ENCODE data around the gene TRAPPC2. TPM values are rescaled to one million over a fixed set of nuclear protein-coding genes. Genes with fewer than 3 reads are reported as not detected.
A peak's percentile ranks its signal among the peaks of the same experiment; 100 is the strongest.

The TRAPPC2 gene
- total RNA-seq, 1 experiment from 2014 or later, result 10.2 TPM

- POLR2A ChIA-PET, result interaction anchor here (1.4 to 1.7 kb wide), 2 partner anchors 16 to 40 kb away, joined by 3 to 6 read pairs; no protein-coding TSS in a partner anchor
- CTCF ChIA-PET, result interaction anchor here (0.5 kb wide), 1 partner anchor 222 kb away, joined by 4 read pairs; no protein-coding TSS in a partner anchor
Measured at GRCh38 chrX:13733506-13733905, 914 bp downstream of the TRAPPC2 start.

More at GRCh38 chrX:13733506-13733905, 914 bp downstream of the TRAPPC2 start:
- Mint-ChIP-seq H3K4me1 (peaks cover 11% of the 10 kb centered on the region), H3K27me3 (ENCODE audit: low read depth) (no peaks in the 10 kb centered on the region), H3K36me3 (peaks cover 33% of the 10 kb centered on the region), H3K9me3 (no peaks in the 10 kb centered on the region), H3K27ac (peak overlapping the region; percentile 92), H3K4me3 (peak overlapping the region; percentile 93)
- ATAC-seq (no peak), DNase-seq (ENCODE audit: low spot score) (no peak)
- TF ChIP-seq, protein P1, sequence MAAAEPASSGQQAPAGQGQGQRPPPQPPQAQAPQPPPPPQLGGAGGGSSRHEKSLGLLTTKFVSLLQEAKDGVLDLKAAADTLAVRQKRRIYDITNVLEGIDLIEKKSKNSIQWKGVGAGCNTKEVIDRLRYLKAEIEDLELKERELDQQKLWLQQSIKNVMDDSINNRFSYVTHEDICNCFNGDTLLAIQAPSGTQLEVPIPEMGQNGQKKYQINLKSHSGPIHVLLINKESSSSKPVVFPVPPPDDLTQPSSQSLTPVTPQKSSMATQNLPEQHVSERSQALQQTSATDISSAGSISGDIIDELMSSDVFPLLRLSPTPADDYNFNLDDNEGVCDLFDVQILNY (CRISPR knock-in tag; IDR thresholded peaks at IDR 0.05), result no peak
- TF ChIP-seq PRRX2 (CRISPR knock-in tag; IDR thresholded peaks at IDR 0.05), result no peak
- TF ChIP-seq, protein P2, sequence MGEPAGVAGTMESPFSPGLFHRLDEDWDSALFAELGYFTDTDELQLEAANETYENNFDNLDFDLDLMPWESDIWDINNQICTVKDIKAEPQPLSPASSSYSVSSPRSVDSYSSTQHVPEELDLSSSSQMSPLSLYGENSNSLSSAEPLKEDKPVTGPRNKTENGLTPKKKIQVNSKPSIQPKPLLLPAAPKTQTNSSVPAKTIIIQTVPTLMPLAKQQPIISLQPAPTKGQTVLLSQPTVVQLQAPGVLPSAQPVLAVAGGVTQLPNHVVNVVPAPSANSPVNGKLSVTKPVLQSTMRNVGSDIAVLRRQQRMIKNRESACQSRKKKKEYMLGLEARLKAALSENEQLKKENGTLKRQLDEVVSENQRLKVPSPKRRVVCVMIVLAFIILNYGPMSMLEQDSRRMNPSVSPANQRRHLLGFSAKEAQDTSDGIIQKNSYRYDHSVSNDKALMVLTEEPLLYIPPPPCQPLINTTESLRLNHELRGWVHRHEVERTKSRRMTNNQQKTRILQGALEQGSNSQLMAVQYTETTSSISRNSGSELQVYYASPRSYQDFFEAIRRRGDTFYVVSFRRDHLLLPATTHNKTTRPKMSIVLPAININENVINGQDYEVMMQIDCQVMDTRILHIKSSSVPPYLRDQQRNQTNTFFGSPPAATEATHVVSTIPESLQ (CRISPR knock-in tag; IDR thresholded peaks at IDR 0.05), result no peak
- TF ChIP-seq, protein P3, sequence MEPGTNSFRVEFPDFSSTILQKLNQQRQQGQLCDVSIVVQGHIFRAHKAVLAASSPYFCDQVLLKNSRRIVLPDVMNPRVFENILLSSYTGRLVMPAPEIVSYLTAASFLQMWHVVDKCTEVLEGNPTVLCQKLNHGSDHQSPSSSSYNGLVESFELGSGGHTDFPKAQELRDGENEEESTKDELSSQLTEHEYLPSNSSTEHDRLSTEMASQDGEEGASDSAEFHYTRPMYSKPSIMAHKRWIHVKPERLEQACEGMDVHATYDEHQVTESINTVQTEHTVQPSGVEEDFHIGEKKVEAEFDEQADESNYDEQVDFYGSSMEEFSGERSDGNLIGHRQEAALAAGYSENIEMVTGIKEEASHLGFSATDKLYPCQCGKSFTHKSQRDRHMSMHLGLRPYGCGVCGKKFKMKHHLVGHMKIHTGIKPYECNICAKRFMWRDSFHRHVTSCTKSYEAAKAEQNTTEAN (CRISPR knock-in tag; IDR thresholded peaks at IDR 0.05), result no peak
- TF ChIP-seq CDX4 (CRISPR knock-in tag; IDR thresholded peaks at IDR 0.05; ENCODE audit: borderline replicate concordance), result no peak
- no peak for TF ChIP-seq ARID4B (CRISPR knock-in tag; IDR thresholded peaks at IDR 0.05; ENCODE audit: borderline replicate concordance)
- TF ChIP-seq NFE2L1 (CRISPR knock-in tag; IDR thresholded peaks at IDR 0.05), result no peak
- TF ChIP-seq, protein P4, sequence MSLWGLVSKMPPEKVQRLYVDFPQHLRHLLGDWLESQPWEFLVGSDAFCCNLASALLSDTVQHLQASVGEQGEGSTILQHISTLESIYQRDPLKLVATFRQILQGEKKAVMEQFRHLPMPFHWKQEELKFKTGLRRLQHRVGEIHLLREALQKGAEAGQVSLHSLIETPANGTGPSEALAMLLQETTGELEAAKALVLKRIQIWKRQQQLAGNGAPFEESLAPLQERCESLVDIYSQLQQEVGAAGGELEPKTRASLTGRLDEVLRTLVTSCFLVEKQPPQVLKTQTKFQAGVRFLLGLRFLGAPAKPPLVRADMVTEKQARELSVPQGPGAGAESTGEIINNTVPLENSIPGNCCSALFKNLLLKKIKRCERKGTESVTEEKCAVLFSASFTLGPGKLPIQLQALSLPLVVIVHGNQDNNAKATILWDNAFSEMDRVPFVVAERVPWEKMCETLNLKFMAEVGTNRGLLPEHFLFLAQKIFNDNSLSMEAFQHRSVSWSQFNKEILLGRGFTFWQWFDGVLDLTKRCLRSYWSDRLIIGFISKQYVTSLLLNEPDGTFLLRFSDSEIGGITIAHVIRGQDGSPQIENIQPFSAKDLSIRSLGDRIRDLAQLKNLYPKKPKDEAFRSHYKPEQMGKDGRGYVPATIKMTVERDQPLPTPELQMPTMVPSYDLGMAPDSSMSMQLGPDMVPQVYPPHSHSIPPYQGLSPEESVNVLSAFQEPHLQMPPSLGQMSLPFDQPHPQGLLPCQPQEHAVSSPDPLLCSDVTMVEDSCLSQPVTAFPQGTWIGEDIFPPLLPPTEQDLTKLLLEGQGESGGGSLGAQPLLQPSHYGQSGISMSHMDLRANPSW (CRISPR knock-in tag; conservative IDR thresholded peaks at IDR 0.05; ENCODE audit: low read depth), result no peak
- TF ChIP-seq IRF2 (CRISPR knock-in tag; IDR thresholded peaks at IDR 0.05; ENCODE audit: borderline replicate concordance, low read depth), result no peak
- no peak for TF ChIP-seq FOXP4 (CRISPR knock-in tag; IDR thresholded peaks at IDR 0.05)
- TF ChIP-seq ZNF317 (CRISPR knock-in tag; IDR thresholded peaks at IDR 0.05; ENCODE audit: borderline replicate concordance, low read depth), result no peak
- TF ChIP-seq JAZF1 (CRISPR knock-in tag; IDR thresholded peaks at IDR 0.05), result no peak

Measured in WTC11 (cell line).